ENCODE data around the gene DDX17.

GRCh38 chr22:38471237-38471636 lies 34.9 kb downstream of the DDX17 start:
- TF ChIP-seq POLR2A (IDR thresholded peaks at IDR 0.05) (no peak), CTCF (IDR thresholded peaks at IDR 0.05) (no peak)
